ENCODE data around the gene C4A. TPM values are rescaled to one million over a fixed set of nuclear protein-coding genes. Genes with fewer than 3 reads are reported as not detected.
"Not testable (repeated sequence)": the region's sequence is repeated elsewhere in the genome, so short reads cannot be mapped to it uniquely, and the experiment has no call there.

Gene C4A
- 0.26 TPM in 1 of 2 replicates, not detected in the other for total RNA-seq (2014; rRNA removed; shearing (Covaris generic); ENCODE audit: low replicate concordance)

GRCh38 chr6:31981744-31982143 is at the start of gene C4A:
TSS of gene C4A (plus strand) at chr6:31982057. CDS start at chr6:31982108, 51 bp downstream.
- DNase-seq, H3K27me3 ChIP-seq, H3K36me3 ChIP-seq, H3K9me3 ChIP-seq, H3K4me3 ChIP-seq: not testable (repeated sequence)

GRCh38 chr6:31932137-31932536 is 49.7 kb upstream of the C4A start:
- H3K4me3 ChIP-seq, DNase-seq, H3K27me3 ChIP-seq, H3K36me3 ChIP-seq, H3K9me3 ChIP-seq: not testable (repeated sequence)

DNA sequence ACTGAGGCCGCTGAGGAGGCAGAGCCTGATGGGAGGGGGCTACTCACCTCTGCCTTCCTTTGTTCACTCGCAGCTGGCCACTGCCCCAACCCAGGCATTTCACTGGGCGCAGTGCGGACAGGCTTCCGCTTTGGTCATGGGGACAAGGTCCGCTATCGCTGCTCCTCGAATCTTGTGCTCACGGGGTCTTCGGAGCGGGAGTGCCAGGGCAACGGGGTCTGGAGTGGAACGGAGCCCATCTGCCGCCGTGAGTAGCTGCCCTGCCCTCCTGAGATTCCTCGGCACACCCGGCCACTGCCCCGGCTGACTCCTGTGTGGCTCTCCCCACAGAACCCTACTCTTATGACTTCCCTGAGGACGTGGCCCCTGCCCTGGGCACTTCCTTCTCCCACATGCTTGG is 48.3 kb upstream of the C4A start:
- Histone ChIP-seq H3K36me3 (no peaks in the 10 kb centered on the region), H3K9me3 (no peaks in the 10 kb centered on the region), H3K4me3 (no peak overlapping the region), H3K27me3 (no peaks in the 10 kb centered on the region)
- DNase-seq: no peak

- H3K36me3 ChIP-seq: no peaks in the 10 kb centered on the region
- no peak overlapping the region for H3K4me3 ChIP-seq
- H3K9me3 ChIP-seq: no peaks in the 10 kb centered on the region
- no peaks in the 10 kb centered on the region for H3K27me3 ChIP-seq
- no peak for DNase-seq
Measured at GRCh38 chr6:31935021-31935420, 46.8 kb upstream of the C4A start.

DNA sequence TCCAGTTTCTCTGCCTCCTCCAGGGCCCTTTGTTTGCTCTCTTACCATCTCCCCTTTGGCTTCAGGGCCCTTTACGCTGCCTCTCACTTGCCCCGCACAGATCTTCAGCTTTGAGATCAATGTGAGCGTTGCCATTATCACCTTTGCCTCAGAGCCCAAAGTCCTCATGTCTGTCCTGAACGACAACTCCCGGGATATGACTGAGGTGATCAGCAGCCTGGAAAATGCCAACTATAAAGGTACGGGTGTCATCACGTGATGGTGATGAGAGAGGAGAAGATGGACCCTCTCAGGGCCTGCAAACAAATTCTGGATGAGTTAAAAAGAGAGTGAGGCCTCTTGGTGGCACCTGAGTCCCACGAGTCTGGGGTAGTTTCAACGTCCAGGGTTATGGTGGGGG is 46.0 kb upstream of the C4A start:
- DNase-seq: no peak
- Histone ChIP-seq H3K27me3 (no peaks in the 10 kb centered on the region), H3K9me3 (no peaks in the 10 kb centered on the region)

GRCh38 chr6:31940256-31940664 is 41.6 kb upstream of the C4A start:
- no peak for DNase-seq
- H3K36me3 ChIP-seq: no peaks in the 10 kb centered on the region
- H3K27me3 ChIP-seq: no peaks in the 10 kb centered on the region
- H3K4me3 ChIP-seq: no peak overlapping the region
- no peaks in the 10 kb centered on the region for H3K9me3 ChIP-seq

More for the DNA sequence above, 46.0 kb upstream of the C4A start:
- Histone ChIP-seq H3K36me3 (no peaks in the 10 kb centered on the region), H3K4me3 (no peak overlapping the region)

DNA sequence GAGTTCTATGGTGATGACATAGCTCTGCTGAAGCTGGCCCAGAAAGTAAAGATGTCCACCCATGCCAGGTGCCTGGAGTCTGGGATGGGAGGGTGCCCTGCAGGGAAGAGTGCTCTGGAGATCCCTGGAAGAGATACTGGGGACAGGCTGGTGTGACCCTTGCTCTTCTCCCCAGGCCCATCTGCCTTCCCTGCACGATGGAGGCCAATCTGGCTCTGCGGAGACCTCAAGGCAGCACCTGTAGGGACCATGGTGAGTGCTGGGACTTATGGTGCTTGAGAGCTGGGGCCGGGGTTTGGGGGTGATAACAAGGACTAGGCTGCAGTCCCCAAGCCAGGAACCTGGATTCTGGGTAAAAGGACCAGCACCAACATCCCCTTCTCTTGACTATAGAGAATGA is 38.1 kb upstream of the C4A start:
- Histone ChIP-seq H3K27me3 (no peaks in the 10 kb centered on the region), H3K4me3 (no peak overlapping the region), H3K9me3 (no peaks in the 10 kb centered on the region), H3K36me3 (no peaks in the 10 kb centered on the region)
- no peak for DNase-seq

- H3K36me3 ChIP-seq: no peaks in the 10 kb centered on the region
- no peaks in the 10 kb centered on the region for H3K27me3 ChIP-seq
- H3K4me3 ChIP-seq: peak overlapping the region; percentile 38; the same call in 1 of the 2 replicates
- no peaks in the 10 kb centered on the region for H3K9me3 ChIP-seq
- no peak for DNase-seq
Measured at GRCh38 chr6:31945154-31945506, 36.7 kb upstream of the C4A start.

DNA sequence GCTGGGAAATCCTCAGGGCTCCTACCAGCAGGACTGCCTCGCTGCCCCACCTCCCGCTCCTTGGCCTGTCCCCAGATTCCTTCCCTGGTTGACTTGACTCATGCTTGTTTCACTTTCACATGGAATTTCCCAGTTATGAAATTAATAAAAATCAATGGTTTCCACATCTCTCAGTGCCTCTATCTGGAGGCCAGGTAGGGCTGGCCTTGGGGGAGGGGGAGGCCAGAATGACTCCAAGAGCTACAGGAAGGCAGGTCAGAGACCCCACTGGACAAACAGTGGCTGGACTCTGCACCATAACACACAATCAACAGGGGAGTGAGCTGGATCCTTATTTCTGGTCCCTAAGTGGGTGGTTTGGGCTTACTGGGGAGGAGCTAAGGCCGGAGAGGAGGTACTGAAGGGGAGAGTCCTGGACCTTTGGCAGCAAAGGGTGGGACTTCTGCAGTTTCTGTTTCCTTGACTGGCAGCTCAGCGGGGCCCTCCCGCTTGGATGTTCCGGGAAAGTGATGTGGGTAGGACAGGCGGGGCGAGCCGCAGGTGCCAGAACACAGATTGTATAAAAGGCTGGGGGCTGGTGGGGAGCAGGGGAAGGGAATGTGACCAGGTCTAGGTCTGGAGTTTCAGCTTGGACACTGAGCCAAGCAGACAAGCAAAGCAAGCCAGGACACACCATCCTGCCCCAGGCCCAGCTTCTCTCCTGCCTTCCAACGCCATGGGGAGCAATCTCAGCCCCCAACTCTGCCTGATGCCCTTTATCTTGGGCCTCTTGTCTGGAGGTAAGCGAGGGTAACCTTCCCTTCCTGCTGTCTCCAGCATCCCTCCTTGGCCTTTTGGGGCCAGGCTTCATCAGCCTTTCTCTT is 36.1 kb upstream of the C4A start, which contains the start of gene CFB:
Gene CFB, plus strand, starts transcription at position 589 of the 863 bp plus-strand sequence. Its CDS starts 127 bp downstream, at position 716.
- H3K9me3 ChIP-seq: no peaks in the 10 kb centered on the region
- no peaks in the 10 kb centered on the region for H3K27me3 ChIP-seq
- peak; percentile 89 for DNase-seq
- peak within 1 kb of the TSS; percentile 38 for H3K4me3 ChIP-seq
- H3K36me3 ChIP-seq: no peaks in the 10 kb centered on the region

DNA sequence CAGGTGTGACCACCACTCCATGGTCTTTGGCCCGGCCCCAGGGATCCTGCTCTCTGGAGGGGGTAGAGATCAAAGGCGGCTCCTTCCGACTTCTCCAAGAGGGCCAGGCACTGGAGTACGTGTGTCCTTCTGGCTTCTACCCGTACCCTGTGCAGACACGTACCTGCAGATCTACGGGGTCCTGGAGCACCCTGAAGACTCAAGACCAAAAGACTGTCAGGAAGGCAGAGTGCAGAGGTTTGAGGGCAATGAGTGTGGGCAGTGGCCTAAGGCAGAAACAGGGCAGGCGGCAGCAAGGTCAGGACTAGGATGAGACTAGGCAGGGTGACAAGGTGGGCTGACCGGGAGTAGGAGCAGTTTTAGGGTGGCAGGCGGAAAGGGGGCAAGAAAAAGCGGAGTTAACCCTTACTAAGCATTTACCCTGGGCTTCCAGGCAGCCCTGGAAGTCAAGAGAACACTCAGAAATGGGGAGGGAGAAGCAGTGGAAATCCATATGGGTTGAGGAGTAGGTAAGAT is 35.4 kb upstream of the C4A start:
- no peaks in the 10 kb centered on the region for H3K27me3 ChIP-seq
- H3K4me3 ChIP-seq: no peak overlapping the region
- DNase-seq: no peak
- no peaks in the 10 kb centered on the region for H3K9me3 ChIP-seq
- H3K36me3 ChIP-seq: peaks cover 2% of the 10 kb centered on the region; the same call in 1 of the 2 replicates

GRCh38 chr6:31947070-31947675 is 34.7 kb upstream of the C4A start:
- H3K36me3 ChIP-seq: peaks cover 9% of the 10 kb centered on the region
- no peaks in the 10 kb centered on the region for H3K9me3 ChIP-seq
- DNase-seq: no peak
- H3K4me3 ChIP-seq: no peak overlapping the region
- no peaks in the 10 kb centered on the region for H3K27me3 ChIP-seq

DNA sequence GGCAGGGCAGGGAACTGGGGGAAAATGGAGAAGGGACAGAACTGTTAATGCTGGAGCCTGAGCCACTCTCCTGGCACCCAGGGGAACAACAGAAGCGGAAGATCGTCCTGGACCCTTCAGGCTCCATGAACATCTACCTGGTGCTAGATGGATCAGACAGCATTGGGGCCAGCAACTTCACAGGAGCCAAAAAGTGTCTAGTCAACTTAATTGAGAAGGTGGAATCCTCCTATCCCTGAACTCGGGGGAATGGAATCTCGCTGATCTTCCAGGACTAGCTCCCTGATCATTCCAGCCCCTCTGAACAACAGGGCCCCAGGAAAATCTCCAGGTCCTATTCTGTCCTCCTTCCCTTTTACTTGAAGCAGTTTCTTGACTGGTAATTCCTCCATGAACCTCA is 34.0 kb upstream of the C4A start:
- peaks cover 13% of the 10 kb centered on the region for H3K36me3 ChIP-seq
- H3K9me3 ChIP-seq: no peaks in the 10 kb centered on the region
- DNase-seq: no peak
- H3K4me3 ChIP-seq: no peak overlapping the region
- no peaks in the 10 kb centered on the region for H3K27me3 ChIP-seq

DNA sequence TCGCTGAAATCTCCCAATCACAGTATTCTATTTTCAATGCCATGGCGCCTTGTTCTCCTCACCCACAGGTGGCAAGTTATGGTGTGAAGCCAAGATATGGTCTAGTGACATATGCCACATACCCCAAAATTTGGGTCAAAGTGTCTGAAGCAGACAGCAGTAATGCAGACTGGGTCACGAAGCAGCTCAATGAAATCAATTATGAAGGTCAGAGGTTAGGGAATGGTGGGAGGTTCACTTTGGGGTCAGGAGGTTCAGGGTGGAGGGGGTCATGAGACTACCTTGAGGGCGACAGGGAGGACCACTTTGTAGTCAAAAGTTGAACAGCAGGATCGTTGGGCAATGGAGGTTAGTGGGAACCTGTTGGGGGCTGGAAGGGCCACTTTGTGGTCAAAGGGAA is 33.6 kb upstream of the C4A start:
- no peaks in the 10 kb centered on the region for H3K27me3 ChIP-seq
- no peaks in the 10 kb centered on the region for H3K9me3 ChIP-seq
- DNase-seq: no peak
- H3K4me3 ChIP-seq: no peak overlapping the region
- peaks cover 14% of the 10 kb centered on the region for H3K36me3 ChIP-seq

DNA sequence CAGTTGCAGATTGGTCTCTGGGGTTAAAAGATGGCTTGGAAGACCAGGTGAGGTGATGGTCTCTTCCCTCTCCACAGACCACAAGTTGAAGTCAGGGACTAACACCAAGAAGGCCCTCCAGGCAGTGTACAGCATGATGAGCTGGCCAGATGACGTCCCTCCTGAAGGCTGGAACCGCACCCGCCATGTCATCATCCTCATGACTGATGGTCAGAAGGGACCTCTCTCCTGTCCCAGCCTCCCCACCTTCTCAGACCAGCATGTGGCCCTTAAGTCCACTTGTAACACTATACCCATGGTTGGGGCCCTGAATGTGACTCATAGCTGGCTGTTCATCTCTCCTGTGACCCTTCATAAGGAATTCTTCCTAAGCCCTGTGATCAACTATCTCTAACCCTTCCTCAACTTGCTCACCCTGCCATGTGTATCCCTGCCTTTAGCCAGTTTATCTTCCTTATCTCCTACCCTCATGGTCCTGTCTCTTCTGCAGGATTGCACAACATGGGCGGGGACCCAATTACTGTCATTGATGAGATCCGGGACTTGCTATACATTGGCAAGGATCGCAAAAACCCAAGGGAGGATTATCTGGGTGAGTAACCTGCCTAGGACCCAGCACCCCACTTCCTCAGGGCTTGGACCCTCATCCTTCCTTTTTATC is 33.0 kb upstream of the C4A start:
- H3K36me3 ChIP-seq: peaks cover 14% of the 10 kb centered on the region
- H3K4me3 ChIP-seq: no peak overlapping the region
- H3K27me3 ChIP-seq: no peaks in the 10 kb centered on the region
- peak; percentile 21 for DNase-seq
- H3K9me3 ChIP-seq: no peaks in the 10 kb centered on the region

DNA sequence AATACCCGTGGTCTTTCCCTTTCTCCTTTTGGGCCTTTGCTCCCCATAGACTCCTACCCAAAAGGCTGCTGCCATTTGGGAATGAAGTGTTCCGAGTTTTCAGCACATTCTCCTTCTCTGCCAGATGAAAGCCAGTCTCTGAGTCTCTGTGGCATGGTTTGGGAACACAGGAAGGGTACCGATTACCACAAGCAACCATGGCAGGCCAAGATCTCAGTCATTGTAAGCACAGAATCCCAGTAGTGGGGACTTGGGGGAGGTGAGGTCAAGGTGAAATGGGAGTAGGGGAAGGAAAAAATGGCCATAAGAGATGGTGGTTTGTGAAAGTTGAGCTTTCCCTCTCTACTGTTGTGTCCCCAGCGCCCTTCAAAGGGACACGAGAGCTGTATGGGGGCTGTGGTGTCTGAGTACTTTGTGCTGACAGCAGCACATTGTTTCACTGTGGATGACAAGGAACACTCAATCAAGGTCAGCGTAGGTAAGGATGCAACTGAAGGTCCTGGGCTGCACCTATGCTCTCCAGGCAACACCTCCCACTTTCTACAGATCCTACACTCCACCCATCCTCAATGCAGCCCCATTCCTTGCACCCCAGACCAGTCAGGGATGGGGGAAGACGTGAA is 31.8 kb upstream of the C4A start:
- no peak for DNase-seq
- no peaks in the 10 kb centered on the region for H3K9me3 ChIP-seq
- H3K27me3 ChIP-seq: no peaks in the 10 kb centered on the region
- peaks cover 14% of the 10 kb centered on the region for H3K36me3 ChIP-seq
- H3K4me3 ChIP-seq: no peak overlapping the region

DNA sequence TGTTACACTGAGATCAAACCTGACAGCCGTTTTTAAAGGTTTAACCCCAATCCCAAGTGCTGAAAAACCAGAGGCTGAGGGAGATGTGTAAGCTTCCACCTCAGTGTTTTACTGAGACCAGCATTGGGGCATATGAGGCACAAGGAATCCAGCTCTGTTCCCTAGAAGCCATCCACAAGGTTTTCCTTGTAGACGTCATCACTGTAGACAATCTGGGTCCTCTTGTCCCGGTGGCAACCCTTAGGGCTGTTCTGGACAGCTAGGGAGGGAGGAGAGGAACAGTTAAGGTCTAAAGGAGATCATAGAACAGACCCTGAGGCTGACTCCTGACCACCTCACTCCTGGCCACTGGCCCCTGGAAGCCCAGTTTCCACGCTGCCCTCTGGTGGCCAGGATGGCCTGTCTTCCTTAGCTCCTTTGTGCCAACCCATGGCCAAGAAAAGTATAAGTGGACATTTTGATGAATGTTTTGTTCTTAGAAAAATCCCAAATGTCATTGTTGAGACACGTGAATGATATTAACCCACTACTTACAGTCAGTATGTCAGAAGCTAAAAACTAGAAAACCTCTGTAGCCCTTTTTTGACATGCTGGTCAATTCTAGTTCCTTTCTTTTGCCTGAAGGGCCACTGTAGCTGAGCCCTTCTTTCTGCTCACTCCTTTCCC is 29.6 kb upstream of the C4A start:
- no peak overlapping the region for H3K4me3 ChIP-seq
- peaks cover 27% of the 10 kb centered on the region for H3K36me3 ChIP-seq
- peak; percentile 44 for DNase-seq
- no peaks in the 10 kb centered on the region for H3K9me3 ChIP-seq
- H3K27me3 ChIP-seq: no peaks in the 10 kb centered on the region

Data from MG63 (cell line).